OCI-M1 (cell line): Measurements from ENCODE around the gene SASH1.

ENCODE experiments used
- DNase-seq: peaks from one replicate; lab custom pipeline; 2025; lab: John Stamatoyannopoulos, UW

Gene SASH1

GRCh38 chr6:148591656-148592055, 249.0 kb downstream of the SASH1 start:
- DNase-seq: no peak

GRCh38 chr6:148593130-148593812, 250.6 kb downstream of the SASH1 start:
- DNase-seq: no peak

GRCh38 chr6:148593813-148594170, 251.2 kb downstream of the SASH1 start:
- no peak for DNase-seq

GRCh38 chr6:148595550-148595949, 252.9 kb downstream of the SASH1 start:
- DNase-seq: no peak

- DNase-seq: no peak
Measured at GRCh38 chr6:148596891-148597455, 254.3 kb downstream of the SASH1 start.

GRCh38 chr6:148598724-148599123, 256.1 kb downstream of the SASH1 start:
- DNase-seq: no peak

GRCh38 chr6:148599967-148600426, 257.4 kb downstream of the SASH1 start:
- DNase-seq: no peak
